Mesothelial cell of epicardium (in vitro differentiated cells): ENCODE results near the gene RASSF3. TPM values are rescaled to one million over a fixed set of nuclear protein-coding genes. Genes with fewer than 3 reads are reported as not detected.

Source experiments
- DNase-seq, 2 experiments: peaks; one replicate each; pipeline ENCODE4 v3.0.0; 2021; ENCODE audit warnings: low spot score in 2 of 2; ENCODE audit not compliant: unreplicated experiment in 2 of 2
- H3K27ac Mint-ChIP-seq: 2 replicates; pipeline ENCODE4 v1.8.0; 2021; ENCODE audit warnings: mixed read lengths
- H3K27me3 Mint-ChIP-seq: 2 replicates; pipeline ENCODE4 v1.8.0; 2021; ENCODE audit warnings: low read depth, mixed read lengths
- H3K36me3 Mint-ChIP-seq: 2 replicates; pipeline ENCODE4 v1.8.0; 2021; ENCODE audit warnings: mixed read lengths
- H3K4me1 Mint-ChIP-seq: 2 replicates; pipeline ENCODE4 v1.8.0; 2021; ENCODE audit warnings: mixed read lengths
- H3K4me3 Mint-ChIP-seq: 2 replicates; pipeline ENCODE4 v1.8.0; 2021; ENCODE audit warnings: mild to moderate bottlenecking, moderate library complexity, mixed read lengths
- H3K9me3 Mint-ChIP-seq: 2 replicates; pipeline ENCODE4 v1.8.0; 2021; ENCODE audit warnings: mixed read lengths
- CTCF ChIP-seq: fragments of 200-600 bp; sonication (generic); IDR thresholded peaks from one replicate; pipeline ENCODE4 v1.5.0; 2021; ENCODE audit warnings: antibody characterized with exemption; ENCODE audit not compliant: unreplicated experiment
- total RNA-seq: library from RNA; stranded (reverse); gene quantifications from 3 replicates; pipeline ENCODE4 v1.2.1, GENCODE V29; 2021

The RASSF3 gene
- total RNA-seq, 1 donor from 2014 or later: 16.3 TPM

GRCh38 chr12:64709429-64709828 is 99.1 kb downstream of the RASSF3 start:
- no peak for TF ChIP-seq CTCF
- no peaks in the 10 kb centered on the region for H3K9me3 Mint-ChIP-seq
- no peaks in the 10 kb centered on the region for H3K27me3 Mint-ChIP-seq
- H3K4me1 Mint-ChIP-seq: peaks cover 10% of the 10 kb centered on the region
- H3K4me3 Mint-ChIP-seq: no peak overlapping the region
- no peak overlapping the region for H3K27ac Mint-ChIP-seq
- no peak for DNase-seq
- H3K36me3 Mint-ChIP-seq: peaks cover 15% of the 10 kb centered on the region

- peaks cover 44% of the 10 kb centered on the region for H3K36me3 Mint-ChIP-seq
- TF ChIP-seq CTCF: no peak
Measured at GRCh38 chr12:64713376-64713775, 103.1 kb downstream of the RASSF3 start.

GRCh38 chr12:64714551-64714968 is 104.3 kb downstream of the RASSF3 start:
- DNase-seq: no peak
- Mint-ChIP-seq H3K9me3 (no peaks in the 10 kb centered on the region), H3K4me3 (no peak overlapping the region), H3K27me3 (no peaks in the 10 kb centered on the region), H3K4me1 (no peaks in the 10 kb centered on the region), H3K27ac (no peak overlapping the region), H3K36me3 (peaks cover 49% of the 10 kb centered on the region)
- TF ChIP-seq CTCF: no peak

More at GRCh38 chr12:64713376-64713775, 103.1 kb downstream of the RASSF3 start:
- no peak for DNase-seq
- H3K9me3 Mint-ChIP-seq: no peaks in the 10 kb centered on the region
- H3K27ac Mint-ChIP-seq: no peak overlapping the region
- no peak overlapping the region for H3K4me3 Mint-ChIP-seq
- H3K27me3 Mint-ChIP-seq: no peaks in the 10 kb centered on the region
- H3K4me1 Mint-ChIP-seq: no peaks in the 10 kb centered on the region

GRCh38 chr12:64716371-64716770 is 106.1 kb downstream of the RASSF3 start:
- no peak for TF ChIP-seq CTCF
- Mint-ChIP-seq H3K36me3 (peaks cover 56% of the 10 kb centered on the region), H3K27me3 (no peaks in the 10 kb centered on the region), H3K4me3 (no peak overlapping the region), H3K4me1 (no peaks in the 10 kb centered on the region), H3K27ac (no peak overlapping the region), H3K9me3 (no peaks in the 10 kb centered on the region)
- no peak for DNase-seq

GRCh38 chr12:64716839-64717455 is 106.7 kb downstream of the RASSF3 start:
- Mint-ChIP-seq H3K36me3 (peaks cover 59% of the 10 kb centered on the region), H3K27me3 (no peaks in the 10 kb centered on the region), H3K27ac (no peak overlapping the region), H3K4me1 (no peaks in the 10 kb centered on the region), H3K4me3 (no peak overlapping the region), H3K9me3 (no peaks in the 10 kb centered on the region)
- DNase-seq: no peak
- no peak for TF ChIP-seq CTCF
